ENCODE measurements around the gene C17orf114.

The C17orf114 gene

GRCh38 chr17:4811471-4811870 lies 9.3 kb upstream of the C17orf114 start:
- no peaks in the 10 kb centered on the region for H3K27me3 ChIP-seq (replicated peaks; ENCODE audit: insufficient read depth, low read depth, low read length, poor library complexity)
- H3K4me3 ChIP-seq (ENCODE audit: low read depth, low read length, poor library complexity, severe bottlenecking), result no peak overlapping the region
- TF ChIP-seq, protein P1, sequence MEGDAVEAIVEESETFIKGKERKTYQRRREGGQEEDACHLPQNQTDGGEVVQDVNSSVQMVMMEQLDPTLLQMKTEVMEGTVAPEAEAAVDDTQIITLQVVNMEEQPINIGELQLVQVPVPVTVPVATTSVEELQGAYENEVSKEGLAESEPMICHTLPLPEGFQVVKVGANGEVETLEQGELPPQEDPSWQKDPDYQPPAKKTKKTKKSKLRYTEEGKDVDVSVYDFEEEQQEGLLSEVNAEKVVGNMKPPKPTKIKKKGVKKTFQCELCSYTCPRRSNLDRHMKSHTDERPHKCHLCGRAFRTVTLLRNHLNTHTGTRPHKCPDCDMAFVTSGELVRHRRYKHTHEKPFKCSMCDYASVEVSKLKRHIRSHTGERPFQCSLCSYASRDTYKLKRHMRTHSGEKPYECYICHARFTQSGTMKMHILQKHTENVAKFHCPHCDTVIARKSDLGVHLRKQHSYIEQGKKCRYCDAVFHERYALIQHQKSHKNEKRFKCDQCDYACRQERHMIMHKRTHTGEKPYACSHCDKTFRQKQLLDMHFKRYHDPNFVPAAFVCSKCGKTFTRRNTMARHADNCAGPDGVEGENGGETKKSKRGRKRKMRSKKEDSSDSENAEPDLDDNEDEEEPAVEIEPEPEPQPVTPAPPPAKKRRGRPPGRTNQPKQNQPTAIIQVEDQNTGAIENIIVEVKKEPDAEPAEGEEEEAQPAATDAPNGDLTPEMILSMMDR (conservative IDR thresholded peaks at IDR 0.05; ENCODE audit: low read depth, low read length), result no peak
- TF ChIP-seq EZH2 (IDR thresholded peaks at IDR 0.05; ENCODE audit: borderline replicate concordance, low read depth, low read length, poor library complexity, severe bottlenecking), result no peak
- ChIA-PET CTCF (no interaction called here), POLR2A (ENCODE audit: low non-redundant PET) (no interaction called here)
- no peak for DNase-seq (ENCODE audit: low spot score)
- no TSS peak for BruUV-seq (replicated peaks)
- H3K4me1 ChIP-seq (ENCODE audit: insufficient read depth, low read length, poor library complexity, severe bottlenecking), result peaks cover 4% of the 10 kb centered on the region
- intact Hi-C loops (cut with micrococcal nuclease; ENCODE audit: unreplicated experiment), result no loop called here
- H3K36me3 ChIP-seq (ENCODE audit: insufficient read depth, low read length, poor library complexity, severe bottlenecking), result no peaks in the 10 kb centered on the region
- no peak overlapping the region for H3K27ac ChIP-seq (ENCODE audit: low read depth, low read length, poor library complexity, severe bottlenecking)
- H3K9me3 ChIP-seq (ENCODE audit: low read depth, low read length, poor library complexity, severe bottlenecking), result no peaks in the 10 kb centered on the region

DNA sequence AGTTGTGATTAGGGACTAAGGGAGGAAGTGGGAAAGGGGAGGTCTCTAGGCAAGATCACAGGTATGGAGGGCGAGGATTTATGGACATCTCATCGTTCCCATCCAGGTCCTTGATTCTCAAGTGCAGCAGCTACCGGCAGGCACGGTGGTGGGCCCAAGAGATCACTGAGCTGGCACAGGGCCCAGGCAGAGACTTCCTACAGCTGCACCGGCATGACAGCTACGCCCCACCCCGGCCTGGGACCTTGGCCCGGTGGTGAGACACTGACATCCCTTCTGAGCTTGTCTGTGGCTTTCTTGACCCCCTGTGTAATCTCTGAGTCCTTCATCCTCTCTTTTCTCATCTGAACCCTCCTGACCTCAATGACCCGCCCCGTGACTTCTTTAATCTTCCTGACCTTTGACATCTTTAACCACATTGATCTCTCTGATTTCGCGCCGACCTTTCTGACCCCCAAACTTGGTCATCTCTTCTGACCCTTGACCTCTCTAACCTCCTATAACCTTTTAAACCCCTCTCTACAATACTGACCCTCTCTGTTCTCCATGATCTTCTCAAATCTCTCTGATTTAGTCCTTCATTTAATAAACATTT lies 8.7 kb upstream of the C17orf114 start:
- CTCF ChIA-PET, result no interaction called here

GRCh38 chr17:4808378-4808767 lies 6.2 kb upstream of the C17orf114 start:
- intact Hi-C loops (cut with micrococcal nuclease; ENCODE audit: unreplicated experiment), result no loop called here
- CTCF ChIA-PET, result no interaction called here
- no peak for TF ChIP-seq EZH2 (IDR thresholded peaks at IDR 0.05; ENCODE audit: borderline replicate concordance, low read depth, low read length, poor library complexity, severe bottlenecking)
- TF ChIP-seq, protein P1 (conservative IDR thresholded peaks at IDR 0.05; ENCODE audit: low read depth, low read length), result no peak
- no peak for DNase-seq (ENCODE audit: low spot score)
- Histone ChIP-seq H3K27ac (ENCODE audit: low read depth, low read length, poor library complexity, severe bottlenecking) (no peak overlapping the region), H3K4me1 (ENCODE audit: insufficient read depth, low read length, poor library complexity, severe bottlenecking) (peaks cover 4% of the 10 kb centered on the region), H3K4me3 (ENCODE audit: low read depth, low read length, poor library complexity, severe bottlenecking) (no peak overlapping the region), H3K27me3 (replicated peaks; ENCODE audit: insufficient read depth, low read depth, low read length, poor library complexity) (no peaks in the 10 kb centered on the region), H3K36me3 (ENCODE audit: insufficient read depth, low read length, poor library complexity, severe bottlenecking) (no peaks in the 10 kb centered on the region), H3K9me3 (ENCODE audit: low read depth, low read length, poor library complexity, severe bottlenecking) (no peaks in the 10 kb centered on the region)
- POLR2A ChIA-PET (ENCODE audit: low non-redundant PET), result no interaction called here
- no TSS peak for BruUV-seq (replicated peaks)

More for the DNA sequence above, 8.7 kb upstream of the C17orf114 start:
- no peak for DNase-seq (ENCODE audit: low spot score)
- Histone ChIP-seq H3K4me1 (ENCODE audit: insufficient read depth, low read length, poor library complexity, severe bottlenecking) (peaks cover 4% of the 10 kb centered on the region), H3K27ac (ENCODE audit: low read depth, low read length, poor library complexity, severe bottlenecking) (no peak overlapping the region), H3K36me3 (ENCODE audit: insufficient read depth, low read length, poor library complexity, severe bottlenecking) (no peaks in the 10 kb centered on the region), H3K27me3 (replicated peaks; ENCODE audit: insufficient read depth, low read depth, low read length, poor library complexity) (no peaks in the 10 kb centered on the region), H3K4me3 (ENCODE audit: low read depth, low read length, poor library complexity, severe bottlenecking) (no peak overlapping the region), H3K9me3 (ENCODE audit: low read depth, low read length, poor library complexity, severe bottlenecking) (no peaks in the 10 kb centered on the region)
- POLR2A ChIA-PET (ENCODE audit: low non-redundant PET), result no interaction called here
- no TSS peak for BruUV-seq (replicated peaks)
- intact Hi-C loops (cut with micrococcal nuclease; ENCODE audit: unreplicated experiment), result no loop called here
- TF ChIP-seq, protein P1 (conservative IDR thresholded peaks at IDR 0.05; ENCODE audit: low read depth, low read length), result no peak
- no peak for TF ChIP-seq EZH2 (IDR thresholded peaks at IDR 0.05; ENCODE audit: borderline replicate concordance, low read depth, low read length, poor library complexity, severe bottlenecking)

All from A673 (cell line).